DND-41 (cell line): ENCODE data around the gene CHPF.

Experiments used
- ATAC-seq: fragments of 200-7000 bp; cut with Tn5 transposase; 3 replicates; pipeline ENCODE4 v1.9.1; 2021; ENCODE audit warnings: low read depth; ENCODE audit not compliant: insufficient read depth
- DNase-seq: peaks from one replicate; pipeline ENCODE4 v3.0.0-alpha.2; 2020
- H2AFZ ChIP-seq: 2 replicates; pipeline ENCODE4 v1.6.0; 2012; ENCODE audit warnings: low read depth, low read length
- H3K27ac ChIP-seq: 2 replicates; pipeline ENCODE4 v1.5.1; 2012; ENCODE audit warnings: low read length, inconsistent platforms
- H3K27me3 ChIP-seq: fragments of 200-600 bp; sonication (generic); 2 replicates; pipeline ENCODE4 v1.6.0; 2012; ENCODE audit warnings: low read length, mild to moderate bottlenecking, inconsistent platforms; ENCODE audit not compliant: insufficient read depth, poor library complexity
- H3K36me3 ChIP-seq: 2 replicates; pipeline ENCODE4 v1.5.1; 2012; ENCODE audit warnings: low read length, inconsistent platforms; ENCODE audit not compliant: insufficient read depth
- H3K4me1 ChIP-seq: 2 replicates; pipeline ENCODE4 v1.5.1; 2012; ENCODE audit warnings: mild to moderate bottlenecking, low read length; ENCODE audit not compliant: insufficient read depth
- H3K4me2 ChIP-seq: 2 replicates; pipeline ENCODE4 v1.6.0; 2012; ENCODE audit warnings: mild to moderate bottlenecking, moderate library complexity, low read length, inconsistent platforms; ENCODE audit not compliant: insufficient read depth
- H3K4me3 ChIP-seq, 2 experiments: fragments of 200-600 bp in 1 of 2; shearing (Covaris generic) in 1 of 2; 2 replicates each; pipeline ENCODE4 v1.5.1; 2012 to 2016; ENCODE audit warnings: inconsistent platforms in 2 of 2, low read length in 2 of 2, mild to moderate bottlenecking in 2 of 2, low read depth in 1 of 2, moderate library complexity in 1 of 2
- H3K79me2 ChIP-seq: 2 replicates; pipeline ENCODE4 v1.6.0; 2012; ENCODE audit warnings: low read length, inconsistent platforms; ENCODE audit not compliant: insufficient read depth
- H3K9ac ChIP-seq: 2 replicates; pipeline ENCODE4 v1.6.0; 2012; ENCODE audit warnings: low read depth, mild to moderate bottlenecking, inconsistent platforms, low read length, moderate library complexity
- H3K9me3 ChIP-seq: 2 replicates; pipeline ENCODE4 v1.5.1; 2012; ENCODE audit warnings: low read length, moderate library complexity, mild to moderate bottlenecking, inconsistent platforms; ENCODE audit not compliant: insufficient read depth, severe bottlenecking
- H4K20me1 ChIP-seq: 2 replicates; pipeline ENCODE4 v1.6.0; 2012; ENCODE audit warnings: low read length; ENCODE audit not compliant: insufficient read depth
- EZH2 ChIP-seq: IDR thresholded peaks from 3 replicates; pipeline ENCODE4 v1.6.1; 2012; ENCODE audit warnings: borderline replicate concordance, low read depth, mild to moderate bottlenecking, moderate library complexity, low read length, inconsistent platforms; ENCODE audit not compliant: severe bottlenecking
- TF ChIP-seq, protein P1 (sequence below): IDR thresholded peaks from 2 replicates; pipeline ENCODE4 v1.5.1; 2012; ENCODE audit warnings: borderline replicate concordance, low read length, moderate library complexity, mild to moderate bottlenecking; ENCODE audit not compliant: poor library complexity, severe bottlenecking; ENCODE audit errors: extremely low read depth

CHPF gene

DNA sequence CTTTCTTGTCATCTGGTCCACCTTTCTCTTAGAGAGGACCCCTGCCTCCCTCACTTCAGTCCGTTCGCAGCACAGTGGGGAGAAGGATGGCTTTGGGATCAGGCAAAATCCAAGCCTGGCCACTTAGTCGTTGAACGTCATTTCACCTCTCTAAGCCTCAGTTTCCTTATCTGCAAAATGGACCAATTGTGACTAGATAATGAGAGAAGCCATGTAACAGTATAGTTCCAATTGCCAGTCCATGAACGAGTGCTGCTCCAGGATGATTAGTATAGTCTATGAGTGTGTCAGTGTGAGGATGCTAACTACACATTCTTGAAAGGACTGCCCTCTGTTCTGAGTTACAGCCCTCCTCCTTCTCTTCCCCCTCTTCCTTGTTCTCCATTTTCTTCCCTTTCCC is 29.6 kb upstream of the CHPF start:
- Histone ChIP-seq H3K9me3 (no peaks in the 10 kb centered on the region), H3K27ac (no peak overlapping the region), H3K27me3 (peaks cover 14% of the 10 kb centered on the region), H4K20me1 (no peaks in the 10 kb centered on the region), H2AFZ (no peak overlapping the region), H3K79me2 (no peaks in the 10 kb centered on the region), H3K4me2 (no peak overlapping the region), H3K4me1 (peaks cover 9% of the 10 kb centered on the region), H3K4me3 (no peak overlapping the region), H3K9ac (no peak overlapping the region), H3K36me3 (no peaks in the 10 kb centered on the region; the same call in 1 of the 2 replicates)
- TF ChIP-seq, protein P1, sequence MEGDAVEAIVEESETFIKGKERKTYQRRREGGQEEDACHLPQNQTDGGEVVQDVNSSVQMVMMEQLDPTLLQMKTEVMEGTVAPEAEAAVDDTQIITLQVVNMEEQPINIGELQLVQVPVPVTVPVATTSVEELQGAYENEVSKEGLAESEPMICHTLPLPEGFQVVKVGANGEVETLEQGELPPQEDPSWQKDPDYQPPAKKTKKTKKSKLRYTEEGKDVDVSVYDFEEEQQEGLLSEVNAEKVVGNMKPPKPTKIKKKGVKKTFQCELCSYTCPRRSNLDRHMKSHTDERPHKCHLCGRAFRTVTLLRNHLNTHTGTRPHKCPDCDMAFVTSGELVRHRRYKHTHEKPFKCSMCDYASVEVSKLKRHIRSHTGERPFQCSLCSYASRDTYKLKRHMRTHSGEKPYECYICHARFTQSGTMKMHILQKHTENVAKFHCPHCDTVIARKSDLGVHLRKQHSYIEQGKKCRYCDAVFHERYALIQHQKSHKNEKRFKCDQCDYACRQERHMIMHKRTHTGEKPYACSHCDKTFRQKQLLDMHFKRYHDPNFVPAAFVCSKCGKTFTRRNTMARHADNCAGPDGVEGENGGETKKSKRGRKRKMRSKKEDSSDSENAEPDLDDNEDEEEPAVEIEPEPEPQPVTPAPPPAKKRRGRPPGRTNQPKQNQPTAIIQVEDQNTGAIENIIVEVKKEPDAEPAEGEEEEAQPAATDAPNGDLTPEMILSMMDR = no peak
- no peak for TF ChIP-seq EZH2
- ATAC-seq = no peak
- DNase-seq = no peak

DNA sequence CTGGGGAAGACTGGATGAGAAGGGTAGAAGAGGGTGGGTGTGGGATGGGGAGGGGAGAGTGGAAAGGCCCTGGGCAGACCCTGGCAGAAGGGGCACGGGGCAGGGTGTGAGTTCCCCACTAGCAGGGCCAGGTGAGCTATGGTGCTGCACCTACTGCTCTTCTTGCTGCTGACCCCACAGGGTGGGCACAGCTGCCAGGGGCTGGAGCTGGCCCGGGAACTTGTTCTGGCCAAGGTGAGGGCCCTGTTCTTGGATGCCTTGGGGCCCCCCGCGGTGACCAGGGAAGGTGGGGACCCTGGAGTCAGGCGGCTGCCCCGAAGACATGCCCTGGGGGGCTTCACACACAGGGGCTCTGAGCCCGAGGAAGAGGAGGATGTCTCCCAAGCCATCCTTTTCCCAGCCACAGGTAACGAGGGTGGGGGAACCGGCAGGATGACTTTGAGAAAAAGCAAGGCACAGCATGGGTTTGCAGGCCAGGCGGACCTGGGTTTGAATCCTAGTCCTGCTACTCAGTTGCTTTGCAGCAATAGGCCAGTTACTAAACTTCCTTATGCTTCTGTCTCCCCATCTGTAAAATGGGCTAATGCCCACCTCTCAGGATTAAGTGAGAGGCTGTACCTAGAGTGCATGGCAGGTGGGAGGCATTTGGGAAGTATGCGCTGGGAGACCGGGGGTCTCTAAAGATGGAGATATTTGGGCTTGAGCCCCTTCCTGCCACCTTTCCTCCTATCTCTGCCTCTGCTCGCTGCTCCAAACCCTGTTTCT is 28.8 kb upstream of the CHPF start, which contains the start of gene INHA:
INHA (plus strand) TSS at position 74 of the 765 bp plus-strand sequence; CDS start at position 139, 65 bp downstream.
- peak within 1 kb of the TSS; percentile 60 for H2AFZ ChIP-seq
- H3K36me3 ChIP-seq = no peaks in the 10 kb centered on the region; the same call in 1 of the 2 replicates
- H3K27ac ChIP-seq = peak within 1 kb of the TSS; percentile 11; the same call in 1 of the 2 replicates
- peak within 1 kb of the TSS; percentile 64 for H3K4me2 ChIP-seq
- TF ChIP-seq, protein P1 = no peak
- TF ChIP-seq EZH2 = no peak
- peak within 1 kb of the TSS; percentile 60 for H3K9ac ChIP-seq
- peak within 1 kb of the TSS; percentile 13 to 58; a peak in 3 of 4 replicates for H3K4me3 ChIP-seq
- H4K20me1 ChIP-seq = no peaks in the 10 kb centered on the region
- no peaks in the 10 kb centered on the region for H3K79me2 ChIP-seq
- no peak for ATAC-seq
- peaks cover 8% of the 10 kb centered on the region for H3K27me3 ChIP-seq
- no peaks in the 10 kb centered on the region for H3K9me3 ChIP-seq
- no peak for DNase-seq
- peaks cover 9% of the 10 kb centered on the region for H3K4me1 ChIP-seq

DNA sequence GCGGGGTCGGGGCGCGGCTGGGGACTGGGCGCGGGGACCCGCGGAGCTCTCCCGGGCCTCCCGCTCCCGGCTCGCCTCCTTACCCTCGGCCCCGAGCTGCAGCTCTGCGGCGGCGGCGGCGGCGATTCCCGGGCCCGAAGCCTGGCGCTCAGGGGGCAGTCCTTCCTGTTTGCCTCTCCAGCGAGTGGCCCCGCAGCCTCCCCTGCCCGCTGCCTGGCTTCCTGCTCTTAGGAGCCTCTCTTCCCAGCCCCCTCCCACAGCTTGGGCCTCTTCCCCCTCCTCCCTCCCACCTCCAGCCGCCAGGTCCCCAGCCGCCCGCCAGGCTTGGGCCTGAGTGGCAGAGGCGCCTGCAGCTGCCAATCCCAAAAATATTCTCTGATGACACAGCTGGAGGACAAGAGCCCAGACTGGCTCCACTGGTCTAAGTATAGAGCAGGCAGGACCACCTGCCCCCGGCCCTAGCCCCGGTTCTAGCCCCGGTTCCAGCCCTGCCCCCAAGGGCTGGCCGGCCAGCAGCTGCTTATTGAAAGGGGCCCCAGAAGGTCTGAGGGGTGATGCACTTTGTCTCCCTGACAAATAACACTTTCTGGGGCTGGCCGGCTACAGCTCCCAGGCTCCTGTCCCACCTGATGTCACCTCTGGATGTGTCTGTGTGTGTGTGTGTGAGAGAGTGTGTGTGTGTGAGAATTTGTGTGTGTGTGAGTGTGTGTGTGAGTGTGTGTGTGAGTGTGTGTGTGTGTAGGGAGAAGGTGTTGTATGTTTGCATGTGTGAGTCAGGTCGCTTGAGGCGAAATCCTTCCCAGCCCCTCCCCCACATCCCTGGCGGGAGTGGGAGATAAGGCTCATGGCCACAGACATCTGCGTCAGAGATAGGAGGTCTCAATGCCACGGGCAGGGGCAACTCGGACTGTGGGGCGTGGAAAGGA is 28.0 kb upstream of the CHPF start, which contains the start of gene OBSL1:
OBSL1 (minus strand) TSS at position 229 of the 926 bp plus-strand sequence. CDS start 307 bp downstream, outside the sequence.
- H3K4me3 ChIP-seq = peak within 1 kb of the TSS; percentile 13 to 58; a peak in 3 of 4 replicates
- peak; percentile 82 for ATAC-seq
- peak within 1 kb of the TSS; percentile 60 for H3K9ac ChIP-seq
- peak within 1 kb of the TSS; percentile 64 for H3K4me2 ChIP-seq
- no peaks in the 10 kb centered on the region for H3K79me2 ChIP-seq
- peak within 1 kb of the TSS; percentile 11; the same call in 1 of the 2 replicates for H3K27ac ChIP-seq
- TF ChIP-seq, protein P1 = no peak
- H2AFZ ChIP-seq = peak within 1 kb of the TSS; percentile 68
- peaks cover 8% of the 10 kb centered on the region for H3K27me3 ChIP-seq
- peak; percentile 70 for DNase-seq
- H3K36me3 ChIP-seq = no peaks in the 10 kb centered on the region; the same call in 1 of the 2 replicates
- H4K20me1 ChIP-seq = no peaks in the 10 kb centered on the region
- peaks cover 9% of the 10 kb centered on the region for H3K4me1 ChIP-seq
- no peaks in the 10 kb centered on the region for H3K9me3 ChIP-seq
